Keratinocyte (primary cell): ENCODE results near the gene NELL2. TPM values are rescaled to one million over a fixed set of nuclear protein-coding genes. Genes with fewer than 3 reads are reported as not detected.

Experiments
- DNase-seq: peaks from one replicate; pipeline ENCODE4 v3.0.0-alpha.2; 2011; ENCODE audit warnings: low read depth, missing footprints, low spot score
- FAIRE-seq: peaks from 2 replicates; lab custom pipeline; 2011; peaks lifted over from hg19 to GRCh38; lab: Jason Lieb, UNC
- H2AFZ ChIP-seq: 2 replicates; pipeline ENCODE4 v1.6.0; 2012; ENCODE audit warnings: low read length, control low read depth, inconsistent platforms; ENCODE audit not compliant: control insufficient read depth
- H3K27ac ChIP-seq: 2 replicates; pipeline ENCODE4 v1.5.1; 2011; ENCODE audit warnings: low read length; ENCODE audit not compliant: control insufficient read depth, insufficient read depth
- H3K27me3 ChIP-seq: 3 replicates; pipeline ENCODE4 v1.6.0; 2011; ENCODE audit warnings: low read length; ENCODE audit not compliant: control insufficient read depth, insufficient read depth; ENCODE audit errors: extremely low read depth
- H3K36me3 ChIP-seq, 2 experiments: 2 replicates in 1 of 2; 3 replicates in 1 of 2; pipeline ENCODE4 v1.5.1; 2011; ENCODE audit warnings: low read length in 2 of 2, mild to moderate bottlenecking in 1 of 2; ENCODE audit not compliant: control insufficient read depth in 2 of 2, insufficient read depth in 2 of 2; ENCODE audit errors: extremely low read depth in 1 of 2
- H3K4me1 ChIP-seq: 3 replicates; pipeline ENCODE4 v1.5.1; 2011; ENCODE audit warnings: low read length; ENCODE audit not compliant: control insufficient read depth, insufficient read depth; ENCODE audit errors: extremely low read depth
- H3K4me2 ChIP-seq: 3 replicates; pipeline ENCODE4 v1.6.0; 2011; ENCODE audit warnings: low read depth, low read length; ENCODE audit not compliant: control insufficient read depth, insufficient read depth; ENCODE audit errors: extremely low read depth
- H3K4me3 ChIP-seq, 3 experiments: fragments of 200-600 bp in 1 of 3; sonication (generic) in 1 of 3; 2 replicates in 2 of 3; 3 replicates in 1 of 3; pipeline ENCODE4 v1.5.1; 2011 to 2016; ENCODE audit warnings: low read length in 3 of 3, mild to moderate bottlenecking in 3 of 3, control low read depth in 2 of 3, inconsistent platforms in 1 of 3, low read depth in 1 of 3, mixed read lengths in 1 of 3, mixed run types in 1 of 3, moderate library complexity in 1 of 3; ENCODE audit not compliant: control insufficient read depth in 2 of 3, insufficient read depth in 2 of 3; ENCODE audit errors: extremely low read depth in 1 of 3
- H3K79me2 ChIP-seq: 2 replicates; pipeline ENCODE4 v1.6.0; 2012; ENCODE audit warnings: low read length; ENCODE audit not compliant: control insufficient read depth, insufficient read depth
- H3K9ac ChIP-seq: 3 replicates; pipeline ENCODE4 v1.6.0; 2011; ENCODE audit warnings: low read length; ENCODE audit not compliant: control insufficient read depth, insufficient read depth; ENCODE audit errors: extremely low read depth
- H3K9me1 ChIP-seq: 3 replicates; pipeline ENCODE4 v1.6.0; 2011; ENCODE audit warnings: low read length; ENCODE audit not compliant: control insufficient read depth, insufficient read depth; ENCODE audit errors: extremely low read depth
- H3K9me3 ChIP-seq: 2 replicates; pipeline ENCODE4 v1.5.1; 2012; ENCODE audit warnings: low read depth, low read length; ENCODE audit not compliant: control insufficient read depth
- H4K20me1 ChIP-seq: 3 replicates; pipeline ENCODE4 v1.6.0; 2011; ENCODE audit warnings: low read length; ENCODE audit not compliant: control insufficient read depth, insufficient read depth; ENCODE audit errors: extremely low read depth
- CTCF ChIP-seq, 3 experiments: IDR thresholded peaks in 1 of 3; conservative IDR thresholded peaks in 1 of 3; optimal IDR thresholded peaks in 1 of 3; 2 replicates in 2 of 3; 3 replicates in 1 of 3; pipeline versions ENCODE3 to v1.5.1; 2011; ENCODE audit warnings: low read length in 3 of 3, mild to moderate bottlenecking in 3 of 3, moderate library complexity in 2 of 3, control low read depth in 1 of 3, inconsistent platforms in 1 of 3; ENCODE audit not compliant: insufficient read depth in 2 of 3; ENCODE audit errors: extremely low read depth in 1 of 3
- EZH2 ChIP-seq: IDR thresholded peaks from one replicate; pipeline ENCODE4 v1.6.1; 2012; ENCODE audit warnings: inconsistent platforms, mild to moderate bottlenecking, low read length, moderate library complexity
- dilution Hi-C: fragments of 300-500 bp; cut with MboI; formaldehyde crosslinking; loops from one replicate; pipeline ENCODE4 v1.7.0; 2020; ENCODE audit warnings: low sequenced_read_pairs; ENCODE audit not compliant: extremely low pct_ligation_motif_present
- polyA minus RNA-seq, 3 experiments: library from RNA; depleted of rRNA, polyadenylated mRNA; stranded (reverse); fragments of >200 nt; gene quantifications; 1 replicate in 1 of 3; 2 replicates in 1 of 3; 3 replicates in 1 of 3; pipeline ENCODE4 v1.2.3, GENCODE V29; 2011
- polyA plus RNA-seq, 5 experiments: library from polyadenylated mRNA; depleted of rRNA in 3 of 5; stranded (reverse) in 3 of 5; stranded (forward) in 1 of 5; unstranded in 1 of 5; fragments of >200 nt; gene quantifications; 1 replicate in 1 of 5; 2 replicates in 3 of 5; 3 replicates in 1 of 5; pipeline versions ENCODE4 v1.2.1 to v1.2.3, GENCODE V29; 2011 to 2012; ENCODE audit warnings: missing spikeins in 2 of 5, low read depth in 1 of 5, low replicate concordance in 1 of 5

NELL2 gene
- polyA plus RNA-seq = 0.23 to 0.58 TPM (median 0.40 TPM) in 3 replicates
- 0.89 TPM for polyA plus RNA-seq (2011; ENCODE audit: low read depth)
- polyA plus RNA-seq (2011; cell fraction: cytosol; rRNA removed) = 0.33 and 0.44 TPM in 2 replicates
- polyA plus RNA-seq (2011; cell fraction: nucleus; rRNA removed) = 1.0 and 1.3 TPM in 2 replicates
- polyA plus RNA-seq (2012; ENCODE audit: low replicate concordance) = 0.37 and 0.39 TPM in 2 replicates
- polyA minus RNA-seq = 3.2 to 5.1 TPM in 2 of 3 replicates, not detected in the other
- polyA minus RNA-seq (2011; cell fraction: cytosol; rRNA and poly(A)+ RNA removed) = not detected
- 0.74 and 2.2 TPM in 2 replicates for polyA minus RNA-seq (2011; cell fraction: nucleus; rRNA and poly(A)+ RNA removed)

- H4K20me1 ChIP-seq = no peaks in the 10 kb centered on the region
- peaks cover 35% of the 10 kb centered on the region for H3K27me3 ChIP-seq
- no peaks in the 10 kb centered on the region for H3K36me3 ChIP-seq
- no peaks in the 10 kb centered on the region for H3K9me1 ChIP-seq
- peak within 1 kb of the TSS; percentile 53 for H2AFZ ChIP-seq
- H3K4me2 ChIP-seq = peak within 1 kb of the TSS; percentile 91
- H3K27ac ChIP-seq = no peak within 1 kb of the TSS
- dilution Hi-C loops = no loop called here
- peaks cover 14% of the 10 kb centered on the region for H3K4me1 ChIP-seq
- H3K9ac ChIP-seq = no peak within 1 kb of the TSS
- DNase-seq = no peak
- FAIRE-seq = no peak
- TF ChIP-seq EZH2 (no peak), CTCF (optimal IDR thresholded peaks at IDR 0.05 in 1 of 3, IDR thresholded peaks at IDR 0.05 in 1 of 3, conservative IDR thresholded peaks at IDR 0.05 in 1 of 3; ENCODE audit: extremely low read depth in 1 of 3, insufficient read depth in 2 of 3, low read length in 3 of 3) (no peak)
- no peaks in the 10 kb centered on the region for H3K9me3 ChIP-seq
- no peaks in the 10 kb centered on the region for H3K79me2 ChIP-seq
- H3K4me3 ChIP-seq = peak within 1 kb of the TSS; percentile 21 to 66 (median 59)
Observed at GRCh38 chr12:44875954-44876543, at the start of gene NELL2. Gene NELL2, minus strand, starts transcription at chr12:44876315. Its CDS starts 446 bp downstream, at chr12:44875869.

GRCh38 chr12:44921736-44922135 is 45.6 kb upstream of the NELL2 start:
- DNase-seq = no peak

More at GRCh38 chr12:44921736-44922135, 45.6 kb upstream of the NELL2 start:
- Histone ChIP-seq H3K79me2 (no peaks in the 10 kb centered on the region), H3K9me1 (no peaks in the 10 kb centered on the region), H3K27ac (no peak overlapping the region), H3K4me3 (no peak overlapping the region), H2AFZ (no peak overlapping the region), H3K27me3 (peaks cover 3% of the 10 kb centered on the region), H3K4me1 (no peaks in the 10 kb centered on the region), H3K9ac (no peak overlapping the region), H4K20me1 (no peaks in the 10 kb centered on the region), H3K36me3 (no peaks in the 10 kb centered on the region), H3K4me2 (no peak overlapping the region), H3K9me3 (no peaks in the 10 kb centered on the region)
- dilution Hi-C loops = no loop called here
- TF ChIP-seq CTCF (optimal IDR thresholded peaks at IDR 0.05 in 1 of 3, IDR thresholded peaks at IDR 0.05 in 1 of 3, conservative IDR thresholded peaks at IDR 0.05 in 1 of 3; ENCODE audit: extremely low read depth in 1 of 3, insufficient read depth in 2 of 3, low read length in 3 of 3) (no peak), EZH2 (no peak)
- no peak for FAIRE-seq
